ENCODE measurements around the gene ZMIZ1. TPM values are rescaled to one million over a fixed set of nuclear protein-coding genes. Genes with fewer than 3 reads are reported as not detected.

The ZMIZ1 gene
- total and polyA plus RNA-seq, 2 donors from 2014 or later: 14.2 to 97.6 TPM

DNA sequence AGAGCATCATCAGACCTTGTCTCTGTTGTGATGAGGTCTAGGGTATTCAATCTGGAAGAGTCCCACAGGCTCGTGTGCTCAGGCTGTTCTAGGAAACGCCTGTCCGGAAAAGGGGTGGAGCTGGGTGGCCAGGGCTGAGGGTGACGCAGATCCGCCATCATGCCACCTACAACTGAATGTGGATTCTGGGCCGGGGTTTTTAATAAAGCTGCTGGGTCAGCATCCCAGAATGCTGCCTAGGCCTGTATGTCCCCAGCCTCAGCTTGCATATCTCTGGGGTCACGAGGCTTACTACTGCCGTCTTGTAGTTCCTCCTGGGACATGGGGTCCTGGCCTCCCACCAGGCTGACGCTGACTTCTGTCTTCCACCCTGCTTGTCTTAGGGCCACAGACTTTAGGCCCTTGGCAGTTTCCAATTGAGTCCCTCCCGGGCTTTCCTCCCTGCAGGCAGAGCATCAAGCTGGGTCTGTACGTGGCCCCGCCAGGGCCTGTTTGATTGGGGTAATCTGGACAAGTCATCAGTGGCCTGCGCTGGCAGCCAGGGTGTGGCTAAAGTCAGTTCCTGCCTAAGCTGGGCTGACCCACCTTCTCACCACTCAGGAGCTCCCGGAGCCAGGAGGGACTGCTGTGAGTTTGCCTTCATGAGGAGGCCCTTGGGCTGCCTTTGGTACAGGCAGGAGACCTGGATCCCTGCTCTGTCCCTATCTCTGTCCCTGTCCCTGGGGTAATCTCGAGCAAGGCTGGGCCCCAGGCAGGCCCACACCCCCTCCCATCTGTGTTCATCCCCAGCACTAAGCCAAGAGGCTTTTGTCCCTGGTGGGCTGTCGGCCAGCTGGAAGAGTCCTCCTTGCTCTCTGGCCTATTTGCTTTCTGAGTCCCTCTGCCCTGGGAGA, 79.9 kb downstream of the ZMIZ1 start:
- intact Hi-C loops (cut with DNase I): loop anchor here (10.0 kb wide), 1 partner anchor 74 kb away; no protein-coding TSS in a partner anchor
- H3K9ac ChIP-seq (ENCODE audit: low read length in 3 of 3): peak overlapping the region in 2 of 3 donors; percentile 9 to 68
- no peaks in the 10 kb centered on the region for H3K36me3 ChIP-seq (ENCODE audit: control insufficient read depth in 2 of 3, insufficient read depth in 3 of 3, low read length in 3 of 3)
- H3K9me3 ChIP-seq (ENCODE audit: control insufficient read depth in 2 of 3, insufficient read depth in 1 of 3, low read length in 3 of 3): no peaks in the 10 kb centered on the region
- H3K27me3 ChIP-seq (ENCODE audit: control insufficient read depth, insufficient read depth, low read length): no peaks in the 10 kb centered on the region
- DNase-seq (peak in 1 of 5 donors; percentile 90), FAIRE-seq (no peak)
- no peak for TF ChIP-seq CTCF (IDR thresholded peaks at IDR 0.05; ENCODE audit: borderline replicate concordance, extremely low read depth, insufficient read depth)
- peak overlapping the region; percentile 95 to 98 for H3K27ac ChIP-seq (ENCODE audit: low read depth in 2 of 2, low read length in 2 of 2)
- peaks cover 2 to 78% (median 63%) of the 10 kb centered on the region in 3 donors for H3K4me1 ChIP-seq (ENCODE audit: control insufficient read depth in 2 of 3, insufficient read depth in 2 of 3, low read depth in 1 of 3, low read length in 3 of 3)
- no peak overlapping the region for H3K4me3 ChIP-seq (ENCODE audit: low read length in 3 of 3)

- no peak for FAIRE-seq
- TF ChIP-seq CTCF (IDR thresholded peaks at IDR 0.05; ENCODE audit: borderline replicate concordance, extremely low read depth, insufficient read depth): no peak
- Histone ChIP-seq H3K27ac (ENCODE audit: low read depth in 2 of 2, low read length in 2 of 2) (peak overlapping the region; percentile 95 to 98), H3K9me3 (ENCODE audit: control insufficient read depth in 2 of 3, insufficient read depth in 1 of 3, low read length in 3 of 3) (no peaks in the 10 kb centered on the region), H3K9ac (ENCODE audit: low read length in 3 of 3) (peak overlapping the region in 1 of 3 donors; percentile 68), H3K27me3 (ENCODE audit: control insufficient read depth, insufficient read depth, low read length) (no peaks in the 10 kb centered on the region), H3K4me3 (ENCODE audit: low read length in 3 of 3) (peak overlapping the region in 1 of 3 donors; percentile 10), H3K4me1 (ENCODE audit: control insufficient read depth in 2 of 3, insufficient read depth in 2 of 3, low read depth in 1 of 3, low read length in 3 of 3) (peaks cover 2 to 81% (median 61%) of the 10 kb centered on the region in 3 donors), H3K36me3 (ENCODE audit: control insufficient read depth in 2 of 3, insufficient read depth in 3 of 3, low read length in 3 of 3) (no peaks in the 10 kb centered on the region)
- DNase-seq: no peak
- intact Hi-C loops (cut with DNase I): loop anchor here (10.0 kb wide), 1 partner anchor 75 kb away; no protein-coding TSS in a partner anchor
These were observed 80.5 kb downstream of the ZMIZ1 start for GRCh38 chr10:79149345-79149661.

GRCh38 chr10:79149662-79150443, 81.1 kb downstream of the ZMIZ1 start:
- no peak for TF ChIP-seq CTCF (IDR thresholded peaks at IDR 0.05; ENCODE audit: borderline replicate concordance, extremely low read depth, insufficient read depth)
- H3K27me3 ChIP-seq (ENCODE audit: control insufficient read depth, insufficient read depth, low read length): no peaks in the 10 kb centered on the region
- H3K4me3 ChIP-seq (ENCODE audit: low read length in 3 of 3): peak overlapping the region in 1 of 3 donors; percentile 10
- DNase-seq (peak in 3 of 5 donors; percentile 54 to 96 (median 70)), FAIRE-seq (no peak)
- H3K27ac ChIP-seq (ENCODE audit: low read depth in 2 of 2, low read length in 2 of 2): peak overlapping the region; percentile 95 to 98
- peaks cover 0 to 84% (median 60%) of the 10 kb centered on the region in 3 donors for H3K4me1 ChIP-seq (ENCODE audit: control insufficient read depth in 2 of 3, insufficient read depth in 2 of 3, low read depth in 1 of 3, low read length in 3 of 3)
- H3K9ac ChIP-seq (ENCODE audit: low read length in 3 of 3): peak overlapping the region in 1 of 3 donors; percentile 68
- intact Hi-C loops (cut with DNase I): loop anchor here (10.0 kb wide), 1 partner anchor 75 kb away; no protein-coding TSS in a partner anchor
- H3K36me3 ChIP-seq (ENCODE audit: control insufficient read depth in 2 of 3, insufficient read depth in 3 of 3, low read length in 3 of 3): no peaks in the 10 kb centered on the region
- no peaks in the 10 kb centered on the region for H3K9me3 ChIP-seq (ENCODE audit: control insufficient read depth in 2 of 3, insufficient read depth in 1 of 3, low read length in 3 of 3)

All from kidney (tissue), 14 donors.